ENCODE results near the gene SEMA4D. TPM values are rescaled to one million over a fixed set of nuclear protein-coding genes. Genes with fewer than 3 reads are reported as not detected.

SEMA4D gene
- total and polyA plus RNA-seq, 2 experiments from 2014 or later: 9.4 to 10.4 TPM

- no peaks in the 10 kb centered on the region for H3K9me3 ChIP-seq (ENCODE audit: low read depth)
- WGBS (ENCODE audit: low lambda C conversion rate, missing lambda C conversion rate): 1% methylated on average over 33 of the region's 54 CpGs
- no peak for TF ChIP-seq CTCF (IDR thresholded peaks at IDR 0.05; ENCODE audit: poor library complexity)
- TF ChIP-seq EZH2phosphoT487 (IDR thresholded peaks at IDR 0.05; ENCODE audit: low read depth, severe bottlenecking, unreplicated experiment): no peak
- no peak for TF ChIP-seq EZH2 (IDR thresholded peaks at IDR 0.05; ENCODE audit: borderline replicate concordance)
- peak; percentile 46 for DNase-seq (ENCODE audit: low spot score)
- peak overlapping the region; percentile 87 for H3K4me2 ChIP-seq
- H3K36me3 ChIP-seq (replicated peaks; ENCODE audit: insufficient read depth, low read depth): no peaks in the 10 kb centered on the region
- peaks cover 55% of the 10 kb centered on the region for H3K79me2 ChIP-seq
- H4K20me1 ChIP-seq (ENCODE audit: insufficient read depth, poor library complexity, severe bottlenecking): no peaks in the 10 kb centered on the region
- peak overlapping the region; percentile 26 for H3K4me3 ChIP-seq
- peaks cover 19% of the 10 kb centered on the region for H3K4me1 ChIP-seq (ENCODE audit: insufficient read depth)
- H3K27ac ChIP-seq: peak overlapping the region; percentile 2
- H2AFZ ChIP-seq: peak overlapping the region; percentile 74
- H3K9me2 ChIP-seq (replicated peaks; ENCODE audit: insufficient read depth): no peaks in the 10 kb centered on the region
- no peaks in the 10 kb centered on the region for H3K27me3 ChIP-seq
Observed at GRCh38 chr9:89311346-89312221, 186.3 kb downstream of the SEMA4D start.

Small RNA genes lying within 50 kb of the gene (microRNA-seq; reads per million reads assigned to microRNA genes)
- gene MIR3153: not detected

Small RNA genes lying within 50 kb of the gene (small RNA-seq; reads per million reads assigned to genes)
- gene MIR3153: not detected

Other genes starting within 250 kb of the SEMA4D start
- gene CKS2, start 186.9 kb downstream of the SEMA4D start, total RNA-seq: 77.1 and 85.1 TPM in 2 replicates
- gene CKS2, start 186.9 kb downstream of the SEMA4D start, polyA plus RNA-seq: 136 and 145 TPM in 2 replicates
- 43.8 and 48.2 TPM in 2 replicates for gene SECISBP2, start 179.6 kb downstream of the SEMA4D start, total RNA-seq
- 30.2 and 30.6 TPM in 2 replicates for gene SECISBP2, start 179.6 kb downstream of the SEMA4D start, polyA plus RNA-seq
- 14.7 and 15.7 TPM in 2 replicates for gene GADD45G, start 106.9 kb upstream of the SEMA4D start, total RNA-seq
- gene GADD45G, start 106.9 kb upstream of the SEMA4D start, polyA plus RNA-seq: 45.1 and 47.8 TPM in 2 replicates